PFSK-1 (cell line): ENCODE results near the gene FMN1.

Experiments
- POLR2AphosphoS5 ChIP-seq: IDR thresholded peaks from 2 replicates; pipeline ENCODE4 v1.6.1; 2012; ENCODE audit warnings: low read depth, mild to moderate bottlenecking, control low read depth, low read length, moderate library complexity
- SIN3A ChIP-seq: IDR thresholded peaks from 2 replicates; pipeline ENCODE4 v1.6.1; 2012; ENCODE audit warnings: mild to moderate bottlenecking, low read length, moderate library complexity, borderline replicate concordance; ENCODE audit not compliant: insufficient read depth
- TAF1 ChIP-seq: IDR thresholded peaks from 2 replicates; pipeline ENCODE4 v1.6.1; 2012; ENCODE audit warnings: low read length, control low read depth, borderline replicate concordance; ENCODE audit not compliant: insufficient read depth
- TF ChIP-seq, protein P1 (sequence below), 2 experiments: IDR thresholded peaks; 2 replicates each; pipeline versions ENCODE4 v1.6.1 to v1.8.0; 2011 to 2012; ENCODE audit warnings: low read depth in 2 of 2, low read length in 2 of 2, control low read depth in 1 of 2, inconsistent platforms in 1 of 2, mild to moderate bottlenecking in 1 of 2, moderate library complexity in 1 of 2; ENCODE audit not compliant: insufficient read depth in 1 of 2

DNA sequence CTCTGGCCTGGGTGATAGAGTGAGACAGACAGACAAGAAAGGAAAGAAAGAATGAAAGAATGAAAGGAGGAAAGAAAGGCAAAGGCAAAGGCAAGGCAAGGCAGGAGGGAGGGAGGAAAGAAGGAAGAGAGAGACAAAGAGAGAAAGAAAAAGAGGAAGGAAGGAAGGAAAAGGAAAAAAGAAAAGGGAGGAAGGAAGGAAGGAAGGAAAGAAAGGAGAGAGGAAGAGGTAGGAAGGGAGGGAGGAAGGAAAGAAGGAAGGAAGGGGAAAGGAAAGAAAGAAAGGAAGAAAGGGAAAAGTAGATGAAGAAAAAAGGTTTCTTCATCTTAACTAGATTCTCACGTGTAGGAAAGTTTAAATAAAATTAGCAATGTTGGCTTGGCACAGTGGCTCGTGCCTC, 334.5 kb downstream of the FMN1 start:
- TF ChIP-seq TAF1 (no peak), POLR2AphosphoS5 (no peak), SIN3A (no peak)
- TF ChIP-seq, protein P1, sequence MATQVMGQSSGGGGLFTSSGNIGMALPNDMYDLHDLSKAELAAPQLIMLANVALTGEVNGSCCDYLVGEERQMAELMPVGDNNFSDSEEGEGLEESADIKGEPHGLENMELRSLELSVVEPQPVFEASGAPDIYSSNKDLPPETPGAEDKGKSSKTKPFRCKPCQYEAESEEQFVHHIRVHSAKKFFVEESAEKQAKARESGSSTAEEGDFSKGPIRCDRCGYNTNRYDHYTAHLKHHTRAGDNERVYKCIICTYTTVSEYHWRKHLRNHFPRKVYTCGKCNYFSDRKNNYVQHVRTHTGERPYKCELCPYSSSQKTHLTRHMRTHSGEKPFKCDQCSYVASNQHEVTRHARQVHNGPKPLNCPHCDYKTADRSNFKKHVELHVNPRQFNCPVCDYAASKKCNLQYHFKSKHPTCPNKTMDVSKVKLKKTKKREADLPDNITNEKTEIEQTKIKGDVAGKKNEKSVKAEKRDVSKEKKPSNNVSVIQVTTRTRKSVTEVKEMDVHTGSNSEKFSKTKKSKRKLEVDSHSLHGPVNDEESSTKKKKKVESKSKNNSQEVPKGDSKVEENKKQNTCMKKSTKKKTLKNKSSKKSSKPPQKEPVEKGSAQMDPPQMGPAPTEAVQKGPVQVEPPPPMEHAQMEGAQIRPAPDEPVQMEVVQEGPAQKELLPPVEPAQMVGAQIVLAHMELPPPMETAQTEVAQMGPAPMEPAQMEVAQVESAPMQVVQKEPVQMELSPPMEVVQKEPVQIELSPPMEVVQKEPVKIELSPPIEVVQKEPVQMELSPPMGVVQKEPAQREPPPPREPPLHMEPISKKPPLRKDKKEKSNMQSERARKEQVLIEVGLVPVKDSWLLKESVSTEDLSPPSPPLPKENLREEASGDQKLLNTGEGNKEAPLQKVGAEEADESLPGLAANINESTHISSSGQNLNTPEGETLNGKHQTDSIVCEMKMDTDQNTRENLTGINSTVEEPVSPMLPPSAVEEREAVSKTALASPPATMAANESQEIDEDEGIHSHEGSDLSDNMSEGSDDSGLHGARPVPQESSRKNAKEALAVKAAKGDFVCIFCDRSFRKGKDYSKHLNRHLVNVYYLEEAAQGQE (IDR thresholded peaks at IDR 0.05; ENCODE audit: insufficient read depth in 1 of 2, low read depth in 2 of 2, low read length in 2 of 2): no peak
